ENCODE results near the gene INTS6. TPM values are rescaled to one million over a fixed set of nuclear protein-coding genes. Genes with fewer than 3 reads are reported as not detected.

Gene INTS6
- total and polyA plus RNA-seq, 2 of the 4 experiments (the other 2 are of a cell fraction) = 12.9 to 42.3 TPM

GRCh38 chr13:51412431-51412830, 40.4 kb downstream of the INTS6 start:
- TF ChIP-seq FOS (IDR thresholded peaks at IDR 0.05; ENCODE audit: low read depth, low read length) (no peak), MXI1 (IDR thresholded peaks at IDR 0.05; ENCODE audit: borderline replicate concordance, low read depth, low read length) (no peak), MAZ (IDR thresholded peaks at IDR 0.05; ENCODE audit: borderline replicate concordance, low read depth, low read length) (no peak), MAFK (IDR thresholded peaks at IDR 0.05; ENCODE audit: low read depth, low read length) (no peak), CTCF (conservative IDR thresholded peaks at IDR 0.05; ENCODE audit: low read depth, low read length) (no peak), CEBPB (IDR thresholded peaks at IDR 0.05; ENCODE audit: low read depth, low read length) (no peak), CHD1 (IDR thresholded peaks at IDR 0.05; ENCODE audit: low read depth, low read length) (no peak), RCOR1 (IDR thresholded peaks at IDR 0.05; ENCODE audit: insufficient replicate concordance, low read length) (no peak), NFE2L2 (IDR thresholded peaks at IDR 0.05; ENCODE audit: low read depth, low read length) (no peak), SMC3 (IDR thresholded peaks at IDR 0.05; ENCODE audit: low read depth, low read length) (no peak), POLR2A (IDR thresholded peaks at IDR 0.05; ENCODE audit: low read depth, low read length) (no peak), ELK1 (IDR thresholded peaks at IDR 0.05; ENCODE audit: borderline replicate concordance, low read depth, low read length) (no peak), RFX5 (IDR thresholded peaks at IDR 0.05; ENCODE audit: low read depth, low read length) (no peak), BHLHE40 (IDR thresholded peaks at IDR 0.05; ENCODE audit: low read depth, low read length) (no peak), RAD21 (IDR thresholded peaks at IDR 0.05; ENCODE audit: low read length) (no peak), USF2 (IDR thresholded peaks at IDR 0.05; ENCODE audit: low read depth, low read length) (no peak)
- Histone ChIP-seq H3K9me3 (ENCODE audit: control insufficient read depth, insufficient read depth, low read length) (no peaks in the 10 kb centered on the region; the same call in 1 of the 2 replicates), H2BK20ac (ENCODE audit: low read depth, low read length) (no peak overlapping the region), H2AK9ac (replicated peaks; ENCODE audit: low read depth, low read length, poor library complexity) (no peak overlapping the region), H2BK5ac (ENCODE audit: low read depth, low read length, poor library complexity, severe bottlenecking) (no peak overlapping the region), H3K36me3 (ENCODE audit: control insufficient read depth, insufficient read depth, low read length) (peaks cover 6% of the 10 kb centered on the region), H2BK15ac (ENCODE audit: low read depth, low read length) (no peak overlapping the region), H3K23ac (ENCODE audit: low read depth, low read length) (no peak overlapping the region), H3K9ac (ENCODE audit: low read depth, low read length) (no peak overlapping the region), H2BK120ac (ENCODE audit: low read depth, low read length) (no peak overlapping the region), H4K91ac (ENCODE audit: insufficient read depth, low read depth, low read length) (no peak overlapping the region), H3K27me3 (ENCODE audit: control insufficient read depth, insufficient read depth, low read length) (no peaks in the 10 kb centered on the region), H2AFZ (replicated peaks; ENCODE audit: low read length, poor library complexity) (no peak overlapping the region), H3K27ac (ENCODE audit: insufficient read depth, low read length) (no peak overlapping the region), H3K4ac (ENCODE audit: low read depth, low read length) (no peak overlapping the region), H3K4me1 (ENCODE audit: control insufficient read depth, insufficient read depth, low read length) (peaks cover 4% of the 10 kb centered on the region; the same call in 1 of the 2 replicates), H4K5ac (ENCODE audit: low read depth, low read length) (no peak overlapping the region), H3K9me1 (ENCODE audit: insufficient read depth, low read length) (0 out of 2 replicates have a peak, but pooled peaks cover 2% of the 10 kb centered on the region), H2AK5ac (ENCODE audit: low read depth, low read length) (no peak overlapping the region), H3K56ac (ENCODE audit: extremely low read depth, insufficient read depth, low read length) (no peak overlapping the region), H4K20me1 (ENCODE audit: insufficient read depth, low read length) (peaks cover 15% of the 10 kb centered on the region), H3K14ac (replicated peaks; ENCODE audit: low read depth, low read length) (no peak overlapping the region), H3K18ac (ENCODE audit: low read depth, low read length) (no peak overlapping the region), H3K79me1 (ENCODE audit: low read depth in 1 of 2, low read length in 2 of 2) (peaks cover 26 to 49% of the 10 kb centered on the region in 2 experiments), H3K4me2 (ENCODE audit: low read depth, low read length) (no peak overlapping the region), H4K8ac (ENCODE audit: low read depth in 2 of 2, low read length in 2 of 2) (no peak overlapping the region), H3K4me3 (ENCODE audit: insufficient read depth, low read depth, low read length) (no peak overlapping the region)
- ChIA-PET CTCF (no interaction called here), POLR2A (ENCODE audit: unreplicated experiment) (no interaction called here)
- dilution Hi-C loops (cut with HindIII; ENCODE audit: low sequenced_read_pairs, unreplicated experiment) (no loop called here), intact Hi-C loops (cut with micrococcal nuclease) (no loop called here), in situ Hi-C loops (cut with MboI; ENCODE audit: low sequenced_read_pairs) (loop anchor here (25.0 kb wide), 1 partner anchor 725 kb away; the partner anchor contains the start of gene NEK5)
- no CpG with 5 or more reads among the region's 3 CpGs for WGBS, 2 experiments (ENCODE audit: extremely low coverage in 2 of 2, insufficient read length in 1 of 2)
- ATAC-seq (ENCODE audit: low read depth) (no peak), DNase-seq (no peak)
- no TSS peak for BruUV-seq (replicated peaks)
